Activated T-helper 17 cell treated with anti-CD3 and anti-CD28 coated beads, Interleukin-2, amount 50 U/mL, for 72 hours (primary cell): ENCODE results near the gene IMMT. TPM values are rescaled to one million over a fixed set of nuclear protein-coding genes. Genes with fewer than 3 reads are reported as not detected.

ENCODE experiments used
- ATAC-seq: fragments of 150-1000 bp; cut with Tn5 transposase; replicated peaks from 2 replicates; pipeline ENCODE4 v1.10.0; 2021; ENCODE audit warnings: mild to moderate bottlenecking, moderate library complexity
- H3K27ac Mint-ChIP-seq: one replicate; pipeline ENCODE4 v1.8.0; 2022; ENCODE audit warnings: mixed read lengths
- H3K27me3 Mint-ChIP-seq: one replicate; pipeline ENCODE4 v1.8.0; 2022; ENCODE audit warnings: mixed read lengths
- H3K36me3 Mint-ChIP-seq: one replicate; pipeline ENCODE4 v1.8.0; 2022; ENCODE audit warnings: low read depth, mild to moderate bottlenecking, mixed read lengths
- H3K4me1 Mint-ChIP-seq: one replicate; pipeline ENCODE4 v1.8.0; 2022; ENCODE audit warnings: mixed read lengths
- H3K4me3 Mint-ChIP-seq: one replicate; pipeline ENCODE4 v1.8.0; 2022; ENCODE audit warnings: mild to moderate bottlenecking, mixed read lengths
- H3K9me3 Mint-ChIP-seq: one replicate; pipeline ENCODE4 v1.8.0; 2022; ENCODE audit warnings: mixed read lengths
- total RNA-seq, 2 donors: library from RNA; stranded (reverse); gene quantifications; one replicate each; pipeline ENCODE4 v1.2.3, GENCODE V29; 2022

IMMT gene
- total RNA-seq, 2 donors from 2014 or later, result 138 to 163 TPM

DNA sequence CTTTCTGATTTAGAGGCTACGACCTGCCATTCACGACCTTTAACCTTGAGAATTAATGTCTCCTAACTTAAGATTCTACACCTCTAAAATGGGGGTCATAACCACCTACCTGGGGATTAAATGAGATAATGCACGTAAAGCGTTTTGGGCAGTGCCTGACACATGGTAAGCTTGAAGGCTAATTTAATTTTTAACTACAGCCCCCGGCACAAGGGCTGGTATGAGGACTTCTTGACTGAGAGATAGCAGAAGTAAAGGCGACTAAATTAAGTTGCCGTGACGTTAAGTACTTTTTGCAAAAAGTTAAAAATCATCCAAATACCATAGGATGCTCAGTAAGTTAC lies 4.5 kb upstream of the IMMT start:
- Mint-ChIP-seq H3K27me3 (no peaks in the 10 kb centered on the region), H3K4me1 (peaks cover 14% of the 10 kb centered on the region), H3K9me3 (no peaks in the 10 kb centered on the region), H3K27ac (peak overlapping the region; percentile 87), H3K4me3 (peak overlapping the region; percentile 87), H3K36me3 (peaks cover 35% of the 10 kb centered on the region)
- no peak for ATAC-seq

DNA sequence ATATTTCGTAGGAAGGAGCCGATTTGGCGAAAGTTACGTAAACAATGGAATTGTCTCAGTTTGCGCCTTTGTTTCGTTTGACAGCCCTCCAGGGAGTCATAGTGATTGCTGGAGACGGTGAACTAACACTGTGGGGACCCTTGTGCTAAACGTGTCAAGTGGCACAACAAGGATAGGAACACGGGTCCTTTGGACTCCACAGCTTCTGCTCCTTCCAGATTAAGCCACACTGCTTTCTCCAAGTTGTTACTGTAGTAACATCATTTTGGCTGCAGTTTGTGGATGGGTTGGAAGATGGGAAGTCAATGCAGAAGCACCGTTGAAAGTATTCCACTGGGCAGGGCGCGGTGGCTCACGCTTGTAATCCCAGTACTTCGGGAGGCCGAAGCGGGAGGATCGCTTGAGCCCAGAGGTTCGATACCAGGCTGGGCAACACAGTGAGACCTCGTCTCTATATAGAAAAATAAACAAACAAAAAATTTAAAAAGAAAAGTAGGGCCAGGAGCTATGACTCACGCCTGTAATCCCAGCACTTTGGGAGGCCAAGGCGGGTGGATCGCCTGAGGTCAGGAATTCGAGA lies 636 bp upstream of the IMMT start:
- Mint-ChIP-seq H3K27me3 (no peaks in the 10 kb centered on the region), H3K4me1 (peaks cover 23% of the 10 kb centered on the region), H3K4me3 (peak overlapping the region; percentile 98), H3K36me3 (peaks cover 50% of the 10 kb centered on the region), H3K27ac (peak overlapping the region; percentile 94), H3K9me3 (no peaks in the 10 kb centered on the region)
- ATAC-seq, result no peak

DNA sequence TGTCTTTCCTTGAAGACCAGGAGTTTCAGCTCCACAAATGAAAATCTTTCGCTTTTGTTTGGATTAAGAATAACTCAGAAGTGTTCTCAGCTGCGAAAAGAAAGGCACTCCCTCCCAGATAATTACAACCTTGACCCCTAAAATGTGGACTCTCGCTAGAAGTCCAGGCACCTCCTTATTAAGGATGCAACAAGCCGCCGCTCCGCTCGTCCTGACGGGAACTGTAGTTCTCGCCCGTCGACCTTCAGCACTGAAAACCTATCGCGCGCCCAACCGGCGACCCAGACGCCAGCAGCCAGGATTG lies 559 bp downstream of the IMMT start:
- no peaks in the 10 kb centered on the region for H3K9me3 Mint-ChIP-seq
- H3K27ac Mint-ChIP-seq, result peak overlapping the region; percentile 94
- H3K27me3 Mint-ChIP-seq, result no peaks in the 10 kb centered on the region
- H3K4me1 Mint-ChIP-seq, result peaks cover 33% of the 10 kb centered on the region
- no peak for ATAC-seq
- peaks cover 62% of the 10 kb centered on the region for H3K36me3 Mint-ChIP-seq
- peak overlapping the region; percentile 98 for H3K4me3 Mint-ChIP-seq

DNA sequence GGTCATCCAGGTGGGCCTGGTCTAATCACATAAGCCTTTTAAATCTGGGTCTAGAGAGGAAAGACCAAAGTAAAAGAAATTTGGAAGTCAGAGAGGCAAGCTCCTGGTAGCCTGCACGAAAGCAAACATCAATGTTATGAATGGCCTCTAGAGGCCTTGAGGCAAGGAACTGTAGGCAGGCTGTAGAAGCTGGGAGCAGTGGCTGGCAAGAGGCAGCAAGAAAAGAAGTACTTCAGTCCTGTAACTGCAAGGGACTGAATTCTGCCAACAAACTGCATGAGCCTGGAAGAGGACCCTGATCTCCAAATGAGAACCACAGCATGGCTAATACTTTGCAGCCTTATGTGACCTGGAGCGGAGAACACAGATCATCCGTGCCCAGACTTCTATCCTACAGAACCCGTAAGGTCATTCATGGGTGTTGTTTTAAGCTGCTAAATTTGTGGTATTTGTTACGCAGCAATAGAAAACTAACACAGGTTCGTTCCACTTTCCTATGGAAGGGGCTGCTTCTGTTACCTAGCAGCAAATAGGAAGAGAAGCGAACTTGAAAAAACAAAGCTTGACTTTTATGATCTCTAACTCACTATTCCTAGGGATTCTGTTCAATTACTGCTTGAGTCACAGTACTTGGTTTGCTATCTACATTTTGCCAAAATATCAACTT lies 1.2 kb downstream of the IMMT start:
- Mint-ChIP-seq H3K27me3 (no peaks in the 10 kb centered on the region), H3K4me1 (peaks cover 37% of the 10 kb centered on the region), H3K4me3 (peak overlapping the region; percentile 98), H3K27ac (peak overlapping the region; percentile 94), H3K36me3 (peaks cover 63% of the 10 kb centered on the region), H3K9me3 (no peaks in the 10 kb centered on the region)
- no peak for ATAC-seq

DNA sequence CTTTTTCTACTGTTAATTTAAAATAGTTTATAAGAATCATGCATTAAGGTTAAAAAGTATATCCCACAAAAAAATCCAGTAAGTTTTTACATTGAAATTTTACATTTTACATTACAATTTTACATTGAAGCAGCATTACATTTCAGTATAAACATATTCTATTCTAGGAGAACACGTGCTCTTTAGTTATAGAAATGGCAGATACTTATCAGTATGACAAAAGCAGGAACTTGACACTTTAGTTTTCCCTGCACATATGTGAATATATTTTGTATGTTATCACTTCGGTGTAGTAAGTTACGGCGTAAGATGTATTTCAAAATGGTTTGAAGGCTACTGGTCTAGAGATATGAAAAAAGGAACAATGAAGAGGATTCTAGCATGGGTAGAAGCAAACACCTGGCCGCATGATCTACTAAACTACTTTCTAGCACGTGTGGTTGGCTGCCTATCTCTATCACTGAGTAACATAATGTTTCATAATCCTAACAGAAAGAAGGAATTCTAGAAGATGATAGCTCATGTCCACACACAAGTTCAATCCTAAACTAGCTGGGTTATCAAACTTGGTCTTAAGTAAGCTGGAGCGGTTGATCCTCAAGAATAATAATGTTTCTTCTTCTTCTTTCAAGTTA lies 5.4 kb downstream of the IMMT start:
- Mint-ChIP-seq H3K36me3 (peaks cover 75% of the 10 kb centered on the region), H3K4me1 (peaks cover 60% of the 10 kb centered on the region), H3K4me3 (peak overlapping the region; percentile 24), H3K27me3 (no peaks in the 10 kb centered on the region), H3K9me3 (no peaks in the 10 kb centered on the region), H3K27ac (peak overlapping the region; percentile 18)
- no peak for ATAC-seq

DNA sequence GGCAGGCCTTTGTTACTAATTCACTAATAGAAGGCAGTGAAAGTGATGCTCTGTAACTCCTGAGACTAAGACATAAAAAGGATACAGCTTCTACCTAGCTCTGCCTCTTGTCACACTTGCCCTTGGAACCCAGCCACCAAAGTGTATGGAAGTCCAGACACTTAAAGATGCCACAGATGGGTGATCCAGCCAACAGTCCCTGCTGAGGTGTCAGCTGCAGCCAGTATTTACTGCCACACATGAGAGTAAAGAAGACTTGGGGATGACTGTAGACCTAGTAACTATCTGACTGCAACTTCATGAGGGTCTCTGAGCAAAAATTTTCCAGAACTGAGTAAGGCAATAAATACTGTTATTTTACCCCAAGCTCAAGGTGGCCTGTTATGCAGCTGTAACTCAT lies 8.8 kb downstream of the IMMT start:
- Mint-ChIP-seq H3K4me3 (peak overlapping the region; percentile 73), H3K36me3 (peaks cover 66% of the 10 kb centered on the region), H3K4me1 (peaks cover 43% of the 10 kb centered on the region), H3K27me3 (no peaks in the 10 kb centered on the region), H3K9me3 (no peaks in the 10 kb centered on the region), H3K27ac (peak overlapping the region; percentile 86)
- peak; percentile 68 for ATAC-seq

DNA sequence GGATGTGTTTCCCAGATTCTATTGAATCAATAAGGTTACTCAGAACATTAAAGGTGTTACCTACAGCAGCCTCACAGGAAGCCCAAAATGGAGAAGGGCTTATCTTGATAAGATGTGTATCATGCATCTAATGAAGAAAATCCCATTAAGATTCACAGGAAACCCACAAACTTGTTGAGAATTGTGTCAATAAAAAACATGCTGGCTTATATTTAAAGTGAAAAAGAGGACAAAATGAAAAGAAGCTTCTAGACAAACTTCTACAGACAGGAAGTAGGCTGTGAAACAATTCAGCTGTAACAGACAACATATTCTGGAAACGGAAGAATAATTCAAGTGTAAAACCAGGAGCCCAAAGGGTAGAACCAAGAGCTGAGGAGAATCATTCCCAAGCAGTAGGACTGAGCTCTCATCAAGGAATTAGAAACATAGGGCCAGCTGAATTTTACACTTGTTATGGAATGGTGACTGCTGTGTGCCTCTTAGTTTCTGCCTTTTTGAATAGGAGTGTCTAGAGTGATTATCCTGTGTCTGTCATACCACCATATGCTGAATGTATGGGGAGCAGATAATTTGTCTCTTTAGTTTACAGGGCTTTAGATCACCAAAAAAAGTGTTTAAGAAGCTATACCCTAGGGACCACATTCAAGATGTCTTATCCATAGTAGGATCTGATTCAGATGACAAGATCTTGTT lies 9.6 kb downstream of the IMMT start:
- peak; percentile 69 for ATAC-seq
- H3K27me3 Mint-ChIP-seq, result no peaks in the 10 kb centered on the region
- H3K4me3 Mint-ChIP-seq, result peak overlapping the region; percentile 73
- H3K27ac Mint-ChIP-seq, result peak overlapping the region; percentile 86
- H3K4me1 Mint-ChIP-seq, result peaks cover 42% of the 10 kb centered on the region
- peaks cover 65% of the 10 kb centered on the region for H3K36me3 Mint-ChIP-seq
- H3K9me3 Mint-ChIP-seq, result no peaks in the 10 kb centered on the region

DNA sequence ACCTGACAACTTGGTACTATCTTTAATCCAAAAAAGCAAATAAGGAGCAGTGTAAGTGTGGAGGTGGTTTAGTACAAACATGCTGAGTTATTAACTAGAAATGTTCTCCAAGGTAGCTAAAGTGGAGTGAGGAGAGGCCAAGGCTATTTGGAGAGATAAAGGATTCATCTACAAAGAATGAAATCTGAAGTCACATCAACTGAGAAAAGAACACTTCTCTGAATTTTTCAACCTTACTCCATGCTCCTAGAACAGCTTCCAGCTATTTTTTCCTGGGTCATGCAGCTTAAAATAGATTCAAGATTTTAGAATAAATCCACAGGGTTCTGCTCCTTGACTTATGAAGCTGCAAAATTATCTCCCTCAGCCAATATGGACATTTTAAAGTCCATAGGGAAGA lies 18.7 kb downstream of the IMMT start:
- H3K27me3 Mint-ChIP-seq, result no peaks in the 10 kb centered on the region
- H3K36me3 Mint-ChIP-seq, result peaks cover 98% of the 10 kb centered on the region
- H3K27ac Mint-ChIP-seq, result peak overlapping the region; percentile 10
- no peaks in the 10 kb centered on the region for H3K9me3 Mint-ChIP-seq
- peaks cover 6% of the 10 kb centered on the region for H3K4me1 Mint-ChIP-seq
- no peak for ATAC-seq
- no peak overlapping the region for H3K4me3 Mint-ChIP-seq

DNA sequence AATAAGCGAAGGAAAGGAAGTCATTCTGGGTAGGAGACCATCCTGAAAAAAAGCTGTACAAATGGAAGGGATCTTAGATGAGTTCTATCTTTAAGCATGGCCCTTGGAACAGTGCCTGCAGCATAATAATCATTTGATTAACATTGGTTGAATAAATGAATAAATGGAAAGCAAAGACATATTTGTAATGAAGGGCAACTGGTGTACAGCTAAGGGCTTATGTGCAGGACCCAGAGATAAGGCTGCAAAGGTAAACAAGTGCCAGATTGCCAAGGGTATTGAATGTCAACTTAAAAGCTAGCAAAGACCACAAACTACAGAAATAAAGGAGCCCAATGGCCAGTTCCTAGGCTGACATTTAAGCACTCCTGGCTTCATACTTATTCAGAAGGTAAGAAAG lies 19.4 kb downstream of the IMMT start:
- no peak for ATAC-seq
- H3K27ac Mint-ChIP-seq, result no peak overlapping the region
- H3K36me3 Mint-ChIP-seq, result peaks cover 100% of the 10 kb centered on the region
- H3K9me3 Mint-ChIP-seq, result no peaks in the 10 kb centered on the region
- H3K4me1 Mint-ChIP-seq, result peaks cover 6% of the 10 kb centered on the region
- H3K27me3 Mint-ChIP-seq, result no peaks in the 10 kb centered on the region
- no peak overlapping the region for H3K4me3 Mint-ChIP-seq

DNA sequence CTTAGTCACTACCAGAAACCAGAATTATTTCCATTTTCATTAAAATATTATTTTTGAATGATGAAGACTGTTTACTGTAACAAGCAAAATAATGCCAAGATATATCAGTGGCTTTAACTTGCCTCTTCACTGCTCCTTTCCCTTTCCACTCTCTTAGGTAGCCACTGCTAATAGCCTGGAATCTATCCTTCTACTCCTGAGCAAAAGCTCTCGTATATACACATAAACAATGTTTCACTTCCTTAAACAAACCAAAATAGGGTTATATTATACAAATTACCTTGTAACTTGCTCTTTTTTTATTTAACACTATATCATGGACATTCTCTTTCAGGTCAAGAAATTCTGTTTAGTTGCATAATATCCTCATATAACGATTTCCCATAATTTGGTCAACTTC lies 20.8 kb downstream of the IMMT start:
- ATAC-seq, result no peak
- Mint-ChIP-seq H3K36me3 (peaks cover 100% of the 10 kb centered on the region), H3K4me1 (peaks cover 6% of the 10 kb centered on the region), H3K27ac (no peak overlapping the region), H3K27me3 (no peaks in the 10 kb centered on the region), H3K9me3 (no peaks in the 10 kb centered on the region), H3K4me3 (no peak overlapping the region)

DNA sequence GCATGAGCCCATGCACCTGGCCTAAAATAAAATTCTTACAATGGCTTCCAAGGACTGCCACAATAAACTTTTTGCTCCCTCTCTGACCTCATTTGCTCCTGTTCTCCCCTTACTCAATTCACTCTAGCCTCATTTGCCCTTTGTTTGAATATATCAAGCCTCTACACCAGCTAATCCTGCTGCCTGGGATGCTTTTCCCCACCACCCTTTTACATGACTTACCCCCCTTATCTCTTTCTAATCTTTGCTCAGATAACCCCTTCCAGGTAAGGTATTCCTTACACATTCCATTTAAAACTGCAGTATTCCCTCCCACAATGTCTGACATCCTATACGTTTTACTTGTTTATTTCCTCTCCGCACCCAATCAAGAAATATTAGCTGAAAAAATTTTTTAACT lies 22.7 kb downstream of the IMMT start:
- Mint-ChIP-seq H3K36me3 (peaks cover 100% of the 10 kb centered on the region), H3K4me1 (peaks cover 13% of the 10 kb centered on the region), H3K9me3 (no peaks in the 10 kb centered on the region), H3K27ac (peak overlapping the region; percentile 64), H3K4me3 (no peak overlapping the region), H3K27me3 (no peaks in the 10 kb centered on the region)
- ATAC-seq, result no peak

DNA sequence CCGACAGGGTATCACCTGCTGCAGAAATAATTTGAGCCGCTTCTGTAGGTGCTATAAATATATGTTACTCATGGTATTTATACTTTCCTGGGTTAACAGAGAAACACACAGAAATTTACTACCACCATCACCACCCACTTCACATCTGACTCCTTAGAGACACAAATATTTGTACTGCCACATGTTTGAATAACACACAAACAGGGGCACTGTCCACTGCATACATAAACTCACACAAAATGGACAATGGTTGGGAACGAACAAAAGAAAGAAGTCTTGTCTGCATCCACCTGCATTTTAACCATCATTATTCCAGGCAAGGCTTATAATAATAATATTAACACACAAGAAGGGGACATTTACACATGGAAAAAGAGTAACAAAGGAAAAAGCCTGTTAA lies 24.0 kb downstream of the IMMT start:
- ATAC-seq, result no peak
- no peaks in the 10 kb centered on the region for H3K9me3 Mint-ChIP-seq
- H3K4me3 Mint-ChIP-seq, result no peak overlapping the region
- peaks cover 100% of the 10 kb centered on the region for H3K36me3 Mint-ChIP-seq
- peak overlapping the region; percentile 15 for H3K27ac Mint-ChIP-seq
- no peaks in the 10 kb centered on the region for H3K27me3 Mint-ChIP-seq
- peaks cover 10% of the 10 kb centered on the region for H3K4me1 Mint-ChIP-seq

DNA sequence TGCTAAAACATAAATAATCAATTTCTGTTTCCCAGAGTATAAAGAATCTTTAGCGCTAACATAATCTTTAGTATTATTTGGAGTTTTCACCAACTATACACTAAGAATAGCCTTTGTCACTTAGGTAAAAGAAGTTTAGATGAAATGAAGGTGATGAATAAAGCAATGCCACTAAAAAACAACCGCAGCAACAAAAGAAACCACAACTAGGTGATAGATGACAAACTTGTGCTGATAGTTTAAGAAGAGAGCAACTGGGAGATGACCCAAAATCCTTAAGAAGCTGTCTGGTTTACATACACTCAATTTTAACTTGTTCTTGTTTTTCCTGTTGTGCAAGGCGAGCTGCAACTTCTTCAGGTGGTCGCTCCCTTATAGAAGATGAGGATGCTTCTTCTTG lies 24.8 kb downstream of the IMMT start:
- no peaks in the 10 kb centered on the region for H3K27me3 Mint-ChIP-seq
- H3K27ac Mint-ChIP-seq, result peak overlapping the region; percentile 42
- no peak overlapping the region for H3K4me3 Mint-ChIP-seq
- no peaks in the 10 kb centered on the region for H3K9me3 Mint-ChIP-seq
- H3K4me1 Mint-ChIP-seq, result peaks cover 7% of the 10 kb centered on the region
- peaks cover 99% of the 10 kb centered on the region for H3K36me3 Mint-ChIP-seq
- ATAC-seq, result no peak

DNA sequence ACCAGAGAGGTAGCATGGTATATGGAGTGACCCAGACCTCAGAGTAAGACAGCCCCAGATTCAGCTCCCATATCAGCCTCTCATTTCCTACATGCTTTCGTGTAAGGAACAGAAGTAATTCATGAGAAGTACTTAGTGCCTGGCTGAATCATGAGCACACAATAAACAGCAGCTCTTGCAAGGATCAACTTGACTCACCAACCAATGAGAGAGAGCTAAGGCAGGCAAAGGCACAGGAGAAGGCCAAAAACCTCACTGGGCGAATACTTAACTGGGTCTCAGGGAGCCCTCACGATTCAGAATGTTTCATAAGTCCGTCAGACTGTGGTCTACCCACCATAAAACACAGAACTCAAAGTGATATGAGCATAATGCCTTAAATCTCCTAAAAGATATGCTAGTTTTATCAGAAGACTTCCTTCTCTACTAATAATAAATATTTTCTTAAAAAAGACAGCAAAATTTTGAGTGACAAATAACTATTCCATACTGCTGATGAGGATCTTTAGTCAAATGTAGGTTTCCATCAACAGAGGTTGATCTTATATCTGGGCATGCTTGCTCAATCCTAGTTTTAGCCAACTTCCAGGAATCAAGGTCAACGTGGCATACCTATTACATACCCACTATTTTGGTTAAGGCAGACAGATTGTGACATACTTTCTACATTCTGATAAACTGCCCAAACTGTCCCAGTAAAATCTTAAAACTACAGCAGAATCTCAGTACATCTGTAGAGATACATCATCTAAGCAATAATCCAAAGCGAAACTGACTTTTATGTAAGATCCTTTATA lies 34.9 kb downstream of the IMMT start:
- H3K4me1 Mint-ChIP-seq, result no peaks in the 10 kb centered on the region
- peaks cover 100% of the 10 kb centered on the region for H3K36me3 Mint-ChIP-seq
- H3K9me3 Mint-ChIP-seq, result no peaks in the 10 kb centered on the region
- no peak overlapping the region for H3K27ac Mint-ChIP-seq
- H3K4me3 Mint-ChIP-seq, result no peak overlapping the region
- H3K27me3 Mint-ChIP-seq, result no peaks in the 10 kb centered on the region
- no peak for ATAC-seq
